ENCODE data around the gene STYXL1.
"Not testable (repeated sequence)": the region's sequence is repeated elsewhere in the genome, so short reads cannot be mapped to it uniquely, and the experiment has no call there.

STYXL1 gene

GRCh38 chr7:76047811-76048667 lies at the start of gene STYXL1, which contains the start of gene MDH2:
TSS of gene STYXL1 (minus strand) at chr7:76048000. CDS start at chr7:76030523, 17,477 bp downstream.
TSS of gene MDH2 (plus strand) at chr7:76048106. CDS start at chr7:76048161, 55 bp downstream.
- Histone ChIP-seq H3K9me3 (ENCODE audit: insufficient read depth, low read depth, low read length) (no peaks in the 10 kb centered on the region), H3K27me3 (ENCODE audit: insufficient read depth, low read length) (no peaks in the 10 kb centered on the region), H3K4me3 (ENCODE audit: low read length) (peak within 1 kb of the TSS; percentile 100), H3K27ac (ENCODE audit: low read length) (peak within 1 kb of the TSS; percentile 85), H3K9ac (ENCODE audit: low read depth, low read length) (peak within 1 kb of the TSS; percentile 99), H3K4me1 (ENCODE audit: insufficient read depth, low read length) (no peaks in the 10 kb centered on the region), H3K36me3 (ENCODE audit: insufficient read depth, low read depth, low read length) (peaks cover 16% of the 10 kb centered on the region)

DNA sequence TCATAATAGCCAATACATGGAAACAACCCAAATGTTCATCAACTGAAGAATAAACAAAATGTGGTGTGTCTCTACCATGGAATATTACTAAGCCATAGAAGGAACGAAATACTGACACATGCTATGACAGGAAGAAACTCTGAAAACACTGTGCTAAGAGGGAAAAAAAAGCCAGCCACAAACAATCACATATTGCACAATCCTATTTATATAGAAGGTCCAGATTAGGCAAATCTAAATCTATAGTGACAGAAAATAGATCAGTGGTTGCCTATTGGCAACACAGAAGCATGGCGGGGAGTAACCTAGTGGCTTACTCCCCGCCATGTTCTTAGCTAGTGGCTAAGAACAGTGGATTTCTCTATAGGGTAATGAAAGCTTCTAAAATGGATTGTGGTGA lies 48.1 kb upstream of the STYXL1 start:
- H3K9ac ChIP-seq (ENCODE audit: low read depth, low read length): no peak overlapping the region
- no peak overlapping the region for H3K4me3 ChIP-seq (ENCODE audit: low read length)
- H3K27me3 ChIP-seq (ENCODE audit: insufficient read depth, low read length): no peaks in the 10 kb centered on the region
- no peaks in the 10 kb centered on the region for H3K4me1 ChIP-seq (ENCODE audit: insufficient read depth, low read length)
- no peaks in the 10 kb centered on the region for H3K9me3 ChIP-seq (ENCODE audit: insufficient read depth, low read depth, low read length)
- no peaks in the 10 kb centered on the region for H3K36me3 ChIP-seq (ENCODE audit: insufficient read depth, low read depth, low read length)
- no peak overlapping the region for H3K27ac ChIP-seq (ENCODE audit: low read length)

DNA sequence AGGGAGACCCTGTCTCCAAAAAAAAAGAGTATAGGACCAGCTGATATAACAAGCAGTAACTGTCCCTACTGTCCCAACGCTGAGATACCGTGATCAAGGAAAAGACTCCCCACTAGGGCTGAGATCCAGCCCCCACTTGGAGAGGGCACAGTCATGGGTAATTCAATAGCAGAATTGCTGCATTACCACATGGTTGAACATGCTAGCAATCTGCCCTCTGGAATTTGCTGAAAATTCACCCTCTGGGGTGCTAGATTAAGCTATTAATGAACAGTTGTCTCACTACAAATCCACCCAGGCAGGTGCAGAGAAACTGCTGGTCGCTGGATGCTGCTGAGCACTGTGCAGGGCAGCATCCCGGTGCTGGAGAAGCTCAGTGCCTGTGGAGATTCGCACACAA lies 46.5 kb upstream of the STYXL1 start:
- not testable (repeated sequence) for H3K4me1 ChIP-seq (ENCODE audit: insufficient read depth, low read length); H3K4me3 ChIP-seq (ENCODE audit: low read length); H3K36me3 ChIP-seq (ENCODE audit: insufficient read depth, low read depth, low read length); H3K27me3 ChIP-seq (ENCODE audit: insufficient read depth, low read length); H3K9ac ChIP-seq (ENCODE audit: low read depth, low read length); H3K27ac ChIP-seq (ENCODE audit: low read length); H3K9me3 ChIP-seq (ENCODE audit: insufficient read depth, low read depth, low read length)

DNA sequence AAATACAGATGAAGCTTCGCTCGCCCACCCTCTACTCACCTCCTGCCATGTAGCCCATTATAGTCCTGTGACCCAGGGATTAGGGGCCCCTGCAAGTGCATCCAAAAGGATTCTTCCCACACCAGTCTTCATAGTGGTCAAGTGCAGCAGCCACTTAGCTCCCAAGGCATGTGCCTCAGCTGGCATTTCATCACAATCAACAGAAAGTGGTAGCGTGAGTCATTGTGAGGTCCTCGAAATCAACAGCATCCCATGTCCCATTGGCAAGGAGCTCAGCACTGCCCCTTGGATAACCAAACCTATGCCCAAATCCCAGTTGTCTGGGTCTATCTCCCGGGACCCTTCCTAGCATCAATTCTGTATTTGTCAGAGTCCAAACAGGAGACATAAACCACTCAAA lies 45.7 kb upstream of the STYXL1 start:
- H3K27me3 ChIP-seq (ENCODE audit: insufficient read depth, low read length); H3K4me3 ChIP-seq (ENCODE audit: low read length); H3K36me3 ChIP-seq (ENCODE audit: insufficient read depth, low read depth, low read length); H3K9me3 ChIP-seq (ENCODE audit: insufficient read depth, low read depth, low read length); H3K27ac ChIP-seq (ENCODE audit: low read length); H3K4me1 ChIP-seq (ENCODE audit: insufficient read depth, low read length); H3K9ac ChIP-seq (ENCODE audit: low read depth, low read length): not testable (repeated sequence)

DNA sequence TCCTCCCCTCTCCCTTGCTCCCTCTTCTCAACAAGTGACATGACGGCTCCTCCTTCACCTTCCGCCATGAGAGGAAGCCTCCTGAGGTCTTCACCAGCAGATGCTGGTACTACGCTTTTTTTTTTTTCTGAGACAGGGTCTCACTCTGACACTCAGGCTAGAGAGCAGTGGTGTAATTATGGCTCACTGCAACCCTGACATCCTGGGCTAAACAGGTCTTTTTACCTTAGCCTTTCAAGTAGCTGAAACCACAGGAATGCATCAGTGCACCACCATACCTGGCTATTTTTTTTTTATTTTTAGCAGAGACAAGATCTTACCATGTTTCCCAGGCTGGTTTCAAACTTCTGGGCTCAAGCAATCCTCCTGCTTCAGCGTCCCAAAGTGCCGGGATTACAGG lies 43.7 kb upstream of the STYXL1 start:
- Histone ChIP-seq H3K9me3 (ENCODE audit: insufficient read depth, low read depth, low read length) (no peaks in the 10 kb centered on the region), H3K9ac (ENCODE audit: low read depth, low read length) (no peak overlapping the region), H3K36me3 (ENCODE audit: insufficient read depth, low read depth, low read length) (no peaks in the 10 kb centered on the region), H3K4me3 (ENCODE audit: low read length) (no peak overlapping the region), H3K27ac (ENCODE audit: low read length) (no peak overlapping the region), H3K4me1 (ENCODE audit: insufficient read depth, low read length) (no peaks in the 10 kb centered on the region), H3K27me3 (ENCODE audit: insufficient read depth, low read length) (no peaks in the 10 kb centered on the region)

GRCh38 chr7:76089865-76090475 lies 42.2 kb upstream of the STYXL1 start:
- H3K27me3 ChIP-seq (ENCODE audit: insufficient read depth, low read length): no peaks in the 10 kb centered on the region
- H3K27ac ChIP-seq (ENCODE audit: low read length): no peak overlapping the region
- no peaks in the 10 kb centered on the region for H3K36me3 ChIP-seq (ENCODE audit: insufficient read depth, low read depth, low read length)
- no peaks in the 10 kb centered on the region for H3K4me1 ChIP-seq (ENCODE audit: insufficient read depth, low read length)
- no peaks in the 10 kb centered on the region for H3K9me3 ChIP-seq (ENCODE audit: insufficient read depth, low read depth, low read length)
- H3K9ac ChIP-seq (ENCODE audit: low read depth, low read length): no peak overlapping the region
- H3K4me3 ChIP-seq (ENCODE audit: low read length): no peak overlapping the region

- H3K27me3 ChIP-seq (ENCODE audit: insufficient read depth, low read length); H3K4me3 ChIP-seq (ENCODE audit: low read length); H3K9ac ChIP-seq (ENCODE audit: low read depth, low read length); H3K36me3 ChIP-seq (ENCODE audit: insufficient read depth, low read depth, low read length); H3K4me1 ChIP-seq (ENCODE audit: insufficient read depth, low read length); H3K9me3 ChIP-seq (ENCODE audit: insufficient read depth, low read depth, low read length); H3K27ac ChIP-seq (ENCODE audit: low read length): not testable (repeated sequence)
Observed at GRCh38 chr7:76087362-76087791, 39.6 kb upstream of the STYXL1 start.

- H3K27ac ChIP-seq (ENCODE audit: low read length): no peak overlapping the region
- H3K4me3 ChIP-seq (ENCODE audit: low read length): no peak overlapping the region
- H3K9me3 ChIP-seq (ENCODE audit: insufficient read depth, low read depth, low read length): no peaks in the 10 kb centered on the region
- no peaks in the 10 kb centered on the region for H3K4me1 ChIP-seq (ENCODE audit: insufficient read depth, low read length)
- no peak overlapping the region for H3K9ac ChIP-seq (ENCODE audit: low read depth, low read length)
- H3K27me3 ChIP-seq (ENCODE audit: insufficient read depth, low read length): no peaks in the 10 kb centered on the region
- no peaks in the 10 kb centered on the region for H3K36me3 ChIP-seq (ENCODE audit: insufficient read depth, low read depth, low read length)
Observed at GRCh38 chr7:76086070-76086469, 38.3 kb upstream of the STYXL1 start.

DNA sequence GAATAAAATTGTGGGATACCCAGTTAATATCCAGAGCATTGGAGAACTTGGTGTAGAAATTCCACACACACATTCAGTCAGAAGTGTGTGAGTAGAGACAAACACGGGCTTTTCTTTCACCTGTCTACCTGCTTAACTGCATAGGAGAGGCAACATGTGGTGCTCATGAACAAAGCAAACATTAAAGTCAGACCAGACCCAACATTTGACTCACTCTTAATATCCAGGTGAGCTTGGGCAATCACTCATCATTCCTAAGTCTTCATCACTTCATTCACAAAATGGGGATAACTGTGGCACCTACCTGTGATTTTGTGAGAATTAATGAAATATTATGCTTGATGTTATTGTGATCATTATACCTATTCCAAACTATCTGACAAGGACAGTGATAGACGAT lies 36.3 kb upstream of the STYXL1 start:
- not testable (repeated sequence) for H3K36me3 ChIP-seq (ENCODE audit: insufficient read depth, low read depth, low read length); H3K4me3 ChIP-seq (ENCODE audit: low read length); H3K9me3 ChIP-seq (ENCODE audit: insufficient read depth, low read depth, low read length); H3K27ac ChIP-seq (ENCODE audit: low read length); H3K4me1 ChIP-seq (ENCODE audit: insufficient read depth, low read length); H3K9ac ChIP-seq (ENCODE audit: low read depth, low read length); H3K27me3 ChIP-seq (ENCODE audit: insufficient read depth, low read length)

DNA sequence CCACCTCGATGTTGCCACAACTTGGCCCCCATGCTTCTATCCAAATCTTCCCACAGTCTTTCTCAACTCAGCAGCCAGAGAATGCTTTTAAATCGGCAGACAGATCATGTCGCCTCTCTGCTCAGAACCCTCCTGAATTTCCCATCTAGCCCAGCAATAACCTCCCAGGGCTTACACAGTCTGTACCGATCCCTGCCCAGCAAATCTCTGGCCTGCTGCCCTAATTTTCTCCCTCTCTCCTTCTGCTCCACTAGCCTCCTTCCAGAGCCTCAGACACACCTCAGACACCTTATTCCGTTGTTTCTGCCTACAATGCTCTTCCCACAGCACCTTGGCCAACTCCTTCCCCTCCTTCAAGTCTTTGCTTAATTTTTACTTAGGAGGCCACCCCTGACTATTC lies 32.4 kb upstream of the STYXL1 start:
- Histone ChIP-seq H3K27ac (ENCODE audit: low read length) (no peak overlapping the region), H3K36me3 (ENCODE audit: insufficient read depth, low read depth, low read length) (no peaks in the 10 kb centered on the region), H3K4me1 (ENCODE audit: insufficient read depth, low read length) (no peaks in the 10 kb centered on the region), H3K27me3 (ENCODE audit: insufficient read depth, low read length) (no peaks in the 10 kb centered on the region), H3K4me3 (ENCODE audit: low read length) (no peak overlapping the region), H3K9me3 (ENCODE audit: insufficient read depth, low read depth, low read length) (no peaks in the 10 kb centered on the region), H3K9ac (ENCODE audit: low read depth, low read length) (no peak overlapping the region)

DNA sequence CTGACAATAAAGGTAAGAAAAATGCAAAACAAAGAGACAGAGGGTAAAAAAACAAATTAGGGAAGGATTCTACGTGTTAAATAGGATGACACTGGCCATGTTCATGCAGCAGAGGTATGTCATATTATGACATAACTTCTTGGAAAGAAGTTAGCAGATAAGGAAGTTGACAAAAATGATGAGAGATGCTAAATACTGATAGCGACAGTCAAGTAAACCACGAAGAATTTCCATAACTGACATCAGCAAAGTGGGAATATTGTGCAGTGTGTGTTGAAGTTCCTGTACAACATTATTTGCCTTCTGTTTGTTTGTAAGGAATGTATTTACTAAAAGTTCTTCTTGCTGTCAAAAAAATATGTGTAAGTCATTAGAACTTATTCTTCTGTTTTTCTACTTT lies 29.6 kb upstream of the STYXL1 start:
- Histone ChIP-seq H3K36me3 (ENCODE audit: insufficient read depth, low read depth, low read length) (no peaks in the 10 kb centered on the region), H3K27me3 (ENCODE audit: insufficient read depth, low read length) (no peaks in the 10 kb centered on the region), H3K9me3 (ENCODE audit: insufficient read depth, low read depth, low read length) (no peaks in the 10 kb centered on the region), H3K4me1 (ENCODE audit: insufficient read depth, low read length) (no peaks in the 10 kb centered on the region), H3K9ac (ENCODE audit: low read depth, low read length) (no peak overlapping the region), H3K4me3 (ENCODE audit: low read length) (no peak overlapping the region), H3K27ac (ENCODE audit: low read length) (no peak overlapping the region)

- H3K9me3 ChIP-seq (ENCODE audit: insufficient read depth, low read depth, low read length): no peaks in the 10 kb centered on the region
- no peaks in the 10 kb centered on the region for H3K27me3 ChIP-seq (ENCODE audit: insufficient read depth, low read length)
- H3K9ac ChIP-seq (ENCODE audit: low read depth, low read length): no peak overlapping the region
- H3K4me3 ChIP-seq (ENCODE audit: low read length): no peak overlapping the region
- H3K27ac ChIP-seq (ENCODE audit: low read length): no peak overlapping the region
- H3K36me3 ChIP-seq (ENCODE audit: insufficient read depth, low read depth, low read length): no peaks in the 10 kb centered on the region
- H3K4me1 ChIP-seq (ENCODE audit: insufficient read depth, low read length): no peaks in the 10 kb centered on the region
Observed at GRCh38 chr7:76076995-76077394, 29.2 kb upstream of the STYXL1 start.

Measured in iPS-20b (cell line).